ENCODE results near the gene CLIC1.

The CLIC1 gene

DNA sequence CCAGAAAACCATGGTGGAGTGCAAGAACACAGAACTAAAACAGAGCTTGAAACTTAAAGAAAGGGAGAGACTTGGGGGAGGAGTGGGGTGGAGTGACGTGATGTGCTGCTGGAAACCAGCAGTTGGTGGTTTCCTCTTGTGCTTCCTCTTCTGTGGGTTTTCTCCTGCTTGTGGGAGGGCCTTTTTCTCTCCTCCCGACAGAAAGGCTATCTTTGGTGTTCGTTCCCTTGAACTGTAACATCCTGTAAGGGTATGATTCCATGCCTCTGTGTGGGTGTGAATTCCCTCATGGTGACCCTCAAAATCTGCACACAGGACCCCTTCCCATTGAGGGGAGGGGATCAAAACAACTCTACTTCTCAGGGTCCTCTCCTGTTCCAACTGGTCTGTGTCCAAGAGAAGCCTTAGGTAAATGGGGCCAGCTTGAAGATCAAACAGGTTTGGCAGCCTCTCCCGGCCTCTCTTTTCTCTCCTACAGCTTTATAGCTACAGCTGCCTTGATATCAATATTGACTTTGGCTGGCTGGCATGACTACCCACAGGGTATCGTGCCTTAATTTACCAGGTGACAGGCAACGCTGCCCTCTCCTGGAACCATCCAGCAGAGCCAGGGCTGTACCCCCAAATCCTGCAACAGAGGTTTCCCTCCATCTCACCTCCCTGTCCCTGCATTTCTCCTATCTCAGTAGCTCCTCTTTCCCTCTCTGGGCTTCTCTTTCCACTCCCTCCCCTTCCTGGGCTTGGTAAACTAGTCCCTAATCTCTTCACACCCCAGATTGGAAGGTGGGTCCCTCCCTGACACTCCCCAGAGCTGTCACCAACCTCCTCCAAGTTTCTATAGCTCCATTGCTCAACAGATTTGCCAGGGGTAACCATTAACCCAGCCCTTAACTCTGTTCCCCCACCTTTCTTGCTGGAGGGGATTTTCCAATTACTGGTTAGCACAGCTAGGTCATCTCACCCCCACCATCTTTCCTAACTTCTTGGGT lies 2.0 kb upstream of the CLIC1 start:
- peak in 1 of 2 experiments; percentile 36 for DNase-seq (ENCODE audit: low read depth in 2 of 2)

DNA sequence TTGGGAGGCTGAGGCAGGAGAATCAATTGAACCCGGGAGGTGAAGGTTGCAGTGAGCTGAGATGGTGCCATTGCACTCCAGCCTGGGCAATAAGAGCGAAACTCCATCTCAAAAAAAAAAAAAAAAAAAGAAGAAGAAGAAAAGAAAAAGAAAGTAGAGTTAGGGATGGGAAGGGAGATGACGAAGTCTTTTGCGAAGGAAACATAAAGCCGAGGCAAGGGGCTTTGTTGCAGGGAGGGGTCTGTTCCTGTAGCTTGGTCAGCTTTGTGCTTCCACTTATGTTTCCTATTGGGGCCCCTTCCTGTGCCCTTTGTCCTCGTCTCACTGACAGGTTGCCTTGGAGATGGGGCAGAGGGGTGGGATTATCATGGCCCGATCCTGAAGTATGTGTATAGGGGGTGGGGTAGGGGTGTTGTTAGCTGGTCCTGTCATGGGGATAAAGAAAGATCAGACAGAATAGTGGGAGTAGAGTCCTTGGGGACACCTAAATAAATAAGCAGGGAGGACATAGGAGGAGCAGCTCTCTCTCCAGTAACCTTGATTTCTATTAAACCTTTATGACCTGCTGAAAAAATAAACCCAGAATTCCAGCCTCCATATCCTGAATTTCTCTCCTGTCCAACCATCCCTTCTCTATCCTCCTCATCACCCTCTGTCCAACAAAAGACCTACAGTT lies 1.1 kb upstream of the CLIC1 start:
- no peak for DNase-seq (ENCODE audit: low read depth in 2 of 2)

DNA sequence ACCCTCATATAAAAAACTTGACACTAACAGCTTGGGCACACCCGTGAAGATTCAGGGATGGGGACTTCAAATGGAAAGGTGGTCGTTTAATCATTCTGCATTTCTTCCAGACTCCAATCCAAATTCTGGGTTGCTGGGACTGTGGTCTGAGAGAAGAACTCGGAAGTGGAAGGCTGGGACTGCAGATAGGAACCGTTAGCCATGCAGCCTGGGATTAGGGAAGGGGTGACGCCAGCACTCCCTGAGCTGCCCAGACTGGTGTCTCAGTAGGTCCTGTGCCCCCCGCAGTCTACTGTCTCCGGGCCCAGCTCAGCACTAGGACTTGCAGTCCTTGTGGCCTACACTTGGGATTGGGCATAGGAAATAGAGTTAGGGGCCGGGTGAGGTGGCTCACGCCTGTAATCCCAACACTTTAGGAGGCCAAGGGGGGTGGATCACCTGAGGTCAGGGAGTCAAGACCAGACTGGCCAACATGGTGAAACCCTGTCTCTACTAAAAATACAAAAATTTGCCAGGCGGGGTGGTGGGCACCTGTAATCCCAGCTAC lies 511 bp upstream of the CLIC1 start:
- DNase-seq (ENCODE audit: low read depth in 2 of 2) = no peak

DNA sequence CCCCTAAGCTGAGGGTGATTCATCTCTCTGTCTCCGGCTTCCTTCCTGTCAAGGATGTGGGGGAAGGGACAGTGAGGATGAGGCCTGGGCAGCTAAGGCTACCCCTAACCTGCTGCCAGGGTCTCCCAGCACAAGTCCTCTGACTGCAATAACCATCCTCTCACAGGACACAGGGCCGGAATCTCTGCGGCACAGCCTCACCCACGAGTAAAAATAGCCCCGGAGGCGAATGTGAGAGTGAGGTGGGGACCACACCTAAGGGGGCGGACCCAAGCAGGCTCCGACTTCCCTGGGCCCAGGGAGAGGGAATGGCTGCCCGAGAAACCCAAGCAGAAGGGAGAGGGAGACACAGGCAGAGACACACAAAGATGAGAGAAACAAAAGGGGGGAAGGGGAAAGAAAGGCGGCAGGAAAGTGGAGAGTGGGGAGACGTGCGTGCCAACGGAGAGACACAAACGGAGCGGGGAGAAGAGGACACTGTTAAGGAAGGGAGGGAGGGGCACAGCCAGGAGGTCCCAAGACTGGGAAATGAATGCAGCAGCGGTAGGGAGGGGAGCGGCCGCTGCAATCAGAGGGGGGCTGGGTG lies 1.4 kb downstream of the CLIC1 start:
- peak in 1 of 2 experiments; percentile 26 for DNase-seq (ENCODE audit: low read depth in 2 of 2)

DNA sequence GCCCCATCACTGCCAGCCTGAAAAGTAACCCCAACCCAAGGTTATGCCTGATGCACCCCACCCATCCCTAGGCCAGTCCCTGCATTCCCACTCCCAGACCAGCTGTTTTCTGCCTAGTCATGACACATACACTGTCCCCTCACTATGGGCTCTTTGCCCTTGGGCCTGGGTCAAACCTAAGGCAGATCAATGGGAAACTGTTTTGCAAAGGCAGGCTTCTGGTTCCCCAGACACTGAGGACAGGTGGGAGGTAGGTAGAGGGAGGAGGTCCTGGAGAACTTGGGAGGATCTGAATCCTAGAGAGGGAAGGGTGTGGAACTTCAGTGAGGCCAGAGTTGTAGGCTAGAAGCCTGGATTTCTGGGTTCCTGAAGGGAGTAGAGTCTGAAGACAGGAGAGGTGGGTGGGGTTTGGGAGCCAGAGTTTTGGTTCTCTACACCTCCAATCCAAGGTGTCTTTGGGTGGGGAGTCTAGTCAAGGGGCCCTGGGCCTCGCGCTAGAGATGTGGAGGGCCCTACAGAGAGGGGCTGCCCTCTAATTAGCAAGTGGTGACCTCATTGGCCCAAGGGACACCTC lies 2.0 kb downstream of the CLIC1 start:
- no peak for DNase-seq (ENCODE audit: low read depth in 2 of 2)

DNA sequence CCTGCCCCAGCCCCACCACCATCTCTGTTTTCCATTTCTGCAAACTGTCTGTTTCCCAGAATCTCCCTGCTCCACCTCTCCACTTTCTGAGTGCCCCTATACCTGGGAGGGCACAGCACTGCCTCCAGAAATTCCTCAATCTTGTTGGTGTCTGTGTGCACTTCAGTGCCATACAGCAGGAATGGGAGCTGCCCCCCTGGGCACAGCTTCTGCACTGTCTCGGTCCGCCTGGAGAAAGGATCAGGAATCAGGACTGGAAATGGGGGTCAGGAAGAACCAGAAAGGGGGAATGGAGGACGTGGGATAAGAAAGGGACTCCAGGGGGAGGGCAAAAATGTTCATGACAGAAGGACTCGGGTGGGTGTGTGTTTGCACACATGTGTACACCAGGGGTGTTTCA lies 2.6 kb downstream of the CLIC1 start:
- DNase-seq (ENCODE audit: low read depth in 2 of 2) = no peak

DNA sequence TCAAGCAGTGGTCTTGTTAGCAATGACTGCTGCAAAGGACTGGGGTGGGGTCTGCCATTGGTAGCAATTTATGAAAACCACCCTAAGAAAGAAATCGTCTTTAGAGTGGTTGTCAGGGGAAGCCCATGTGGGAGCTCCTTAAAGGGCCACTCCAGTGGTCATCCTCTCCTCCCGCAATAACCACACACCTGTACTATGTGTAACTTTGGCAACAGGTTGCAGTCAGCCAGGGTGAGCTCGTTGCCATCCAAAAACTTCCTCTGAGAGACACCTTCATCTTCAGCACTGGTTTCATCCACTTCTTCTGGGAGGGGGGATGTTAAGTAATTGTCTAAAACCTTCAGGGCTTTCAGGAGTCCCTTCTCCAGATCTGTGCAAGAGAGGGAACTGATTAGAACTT lies 4.3 kb downstream of the CLIC1 start:
- no peak for DNase-seq (ENCODE audit: low read depth in 2 of 2)

DNA sequence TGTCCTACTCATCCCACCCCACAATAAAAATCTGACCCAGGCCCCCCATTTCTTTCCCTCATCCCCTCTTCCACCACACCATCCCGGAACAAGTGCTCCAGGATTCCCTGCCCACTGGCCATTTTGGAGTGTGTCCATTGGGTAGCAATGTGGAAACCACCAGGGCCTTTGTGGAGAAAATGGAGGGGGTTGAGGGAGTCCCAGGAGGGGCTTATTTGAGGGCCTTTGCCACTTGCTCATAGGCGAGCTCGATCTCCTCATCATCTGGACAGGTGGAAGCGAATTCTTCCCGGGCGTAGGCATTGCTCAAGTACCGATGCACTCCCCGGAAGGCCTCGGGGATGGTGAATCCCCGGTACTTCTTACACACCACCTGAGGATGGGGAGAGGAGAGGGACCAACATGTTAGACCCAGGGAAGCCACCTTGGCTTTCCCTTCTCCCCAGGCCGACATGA lies 5.7 kb downstream of the CLIC1 start:
- no peak for DNase-seq (ENCODE audit: low read depth in 2 of 2)

DNA sequence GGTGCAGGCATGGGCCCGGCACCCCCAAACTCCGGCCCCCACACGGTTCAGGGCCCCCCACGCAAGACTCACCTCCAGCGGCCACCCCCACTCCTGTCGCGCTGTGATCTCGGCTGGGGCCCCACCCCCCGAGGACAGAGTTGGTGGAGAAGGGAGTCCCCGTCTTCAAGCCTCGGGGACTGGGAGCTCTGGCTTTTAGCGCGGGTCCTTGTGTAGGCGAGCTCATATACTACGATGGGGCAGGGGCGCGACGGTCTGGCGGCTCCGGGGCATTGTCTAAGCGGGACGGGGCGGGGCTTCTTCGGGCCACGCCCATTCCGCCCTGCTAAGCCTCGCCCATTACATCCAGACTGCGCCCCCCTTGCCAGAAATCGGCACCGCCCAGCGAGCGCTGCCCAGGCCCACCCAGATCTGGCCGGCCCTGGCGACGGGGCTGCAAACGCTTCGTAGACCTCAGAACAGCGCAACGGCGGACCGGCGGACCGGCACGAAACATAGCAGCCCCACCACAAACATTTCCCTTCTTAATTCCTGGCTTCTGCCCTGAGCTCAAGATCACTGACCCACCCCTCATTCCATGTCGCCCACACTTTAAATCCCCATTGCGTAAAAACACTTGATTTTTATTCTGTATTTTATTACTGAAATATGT lies 6.2 kb downstream of the CLIC1 start:
- peak; percentile 75 for DNase-seq (ENCODE audit: low read depth in 2 of 2)

DNA sequence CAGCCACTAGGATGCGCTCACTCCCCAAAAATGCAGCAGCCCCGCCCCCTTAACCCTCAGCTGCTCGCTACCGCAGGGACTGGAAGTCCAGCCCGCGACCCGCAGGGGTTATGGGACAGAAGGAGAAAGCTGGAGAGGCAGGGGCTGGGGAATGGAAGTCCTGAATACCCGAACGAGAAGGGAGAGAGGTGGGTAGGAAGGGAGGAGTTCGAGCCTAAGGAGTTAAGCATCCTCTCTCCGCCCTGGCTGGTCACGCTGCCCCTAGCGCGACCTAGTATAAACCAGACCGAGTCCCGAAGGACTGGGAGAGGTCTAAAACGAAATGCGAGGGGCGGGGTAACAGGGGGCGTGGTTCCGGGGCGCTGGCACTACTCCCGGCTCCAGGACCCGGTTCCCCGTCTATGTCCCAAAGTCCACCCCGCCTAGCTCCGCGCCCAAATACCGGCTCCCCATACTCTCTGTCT lies 6.8 kb downstream of the CLIC1 start:
- peak in 1 of 2 experiments; percentile 29 for DNase-seq (ENCODE audit: low read depth in 2 of 2)

DNA sequence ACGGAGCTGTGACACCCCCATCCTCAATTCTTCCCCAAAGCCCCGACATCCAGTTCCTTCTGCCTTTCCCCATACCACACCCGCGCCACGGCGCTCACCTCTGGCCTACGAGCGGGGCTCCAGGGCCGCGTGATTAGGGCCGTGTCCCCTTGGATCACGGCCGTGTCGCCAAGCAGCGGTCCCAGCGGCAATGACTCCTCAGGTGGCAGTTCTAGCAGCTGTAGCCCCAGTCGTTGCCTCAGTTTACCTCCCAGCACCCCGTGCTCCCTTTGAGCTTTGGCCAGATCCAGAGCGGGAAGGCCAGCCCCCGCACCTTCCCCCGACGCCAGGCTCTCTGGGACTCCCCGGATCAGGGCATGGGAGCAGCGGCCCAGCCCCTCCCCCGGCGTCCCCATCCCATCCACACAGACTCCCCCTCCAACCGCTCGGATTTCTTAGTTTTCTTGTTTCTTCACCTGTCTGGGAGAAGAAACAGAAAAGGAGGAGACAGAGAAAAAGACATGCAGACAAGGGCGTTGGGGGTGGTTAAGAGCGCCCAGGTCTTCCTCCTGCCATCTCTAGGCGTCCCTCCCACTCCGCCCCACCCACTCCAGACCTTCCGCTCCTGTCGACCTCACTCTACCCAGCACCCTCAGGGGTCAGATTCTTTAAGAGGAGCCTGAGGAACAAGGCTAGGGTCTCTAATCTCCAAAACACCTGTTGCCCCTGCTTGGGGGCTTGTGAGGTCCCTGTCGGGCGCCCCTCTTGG lies 7.4 kb downstream of the CLIC1 start, which contains the start of gene DDAH2:
Gene DDAH2 (minus strand): TSS at position 533 of the 748 bp plus-strand sequence. CDS start 138 bp downstream, at position 395.
- DNase-seq (ENCODE audit: low read depth in 2 of 2) = no peak

DNA sequence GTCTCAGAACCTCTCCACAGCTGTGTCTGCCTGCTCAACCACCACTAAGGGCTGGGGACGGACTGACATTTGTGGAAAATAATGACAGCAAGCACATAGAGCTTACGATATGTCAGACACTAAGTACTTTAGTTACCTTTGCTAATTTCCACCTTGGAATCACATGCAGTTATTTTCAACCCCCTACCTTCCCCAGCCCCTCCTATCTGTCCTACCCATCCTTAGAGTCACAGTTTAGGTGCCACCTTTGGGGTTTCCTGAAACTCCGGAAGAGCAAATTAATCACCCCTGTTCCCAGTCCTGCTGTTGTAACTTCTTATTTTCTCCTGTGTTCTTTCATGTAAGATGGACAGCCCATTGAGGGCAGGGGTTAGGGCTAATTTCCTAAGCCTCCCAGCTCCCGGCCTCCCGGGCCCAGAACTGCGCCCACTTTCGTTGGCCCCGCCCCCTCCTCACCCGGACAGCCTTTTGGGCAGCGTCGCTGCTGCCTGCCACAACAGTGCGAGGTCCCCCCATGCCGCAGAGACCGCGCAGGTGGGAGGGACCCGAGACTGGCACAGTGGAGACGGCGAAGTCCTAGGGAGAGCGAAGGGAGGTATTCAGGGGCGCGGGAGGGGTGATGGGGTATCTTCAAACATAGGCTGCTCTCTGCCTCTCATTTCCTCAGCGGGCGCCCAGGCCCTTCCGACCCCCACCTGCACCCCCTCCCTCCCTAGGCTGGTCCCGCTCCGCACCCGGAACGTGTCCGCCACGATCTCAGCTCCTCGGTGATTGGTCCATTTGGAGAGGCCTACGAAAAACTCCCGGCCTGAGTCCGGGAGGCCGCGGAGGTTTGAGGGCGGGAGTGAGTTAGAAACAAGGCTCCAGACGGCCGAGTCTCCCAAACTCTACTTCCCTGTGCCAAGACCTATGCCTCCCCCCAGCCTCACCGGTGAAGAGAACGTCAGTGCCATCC lies 8.3 kb downstream of the CLIC1 start:
- DNase-seq (ENCODE audit: low read depth in 2 of 2) = no peak

DNA sequence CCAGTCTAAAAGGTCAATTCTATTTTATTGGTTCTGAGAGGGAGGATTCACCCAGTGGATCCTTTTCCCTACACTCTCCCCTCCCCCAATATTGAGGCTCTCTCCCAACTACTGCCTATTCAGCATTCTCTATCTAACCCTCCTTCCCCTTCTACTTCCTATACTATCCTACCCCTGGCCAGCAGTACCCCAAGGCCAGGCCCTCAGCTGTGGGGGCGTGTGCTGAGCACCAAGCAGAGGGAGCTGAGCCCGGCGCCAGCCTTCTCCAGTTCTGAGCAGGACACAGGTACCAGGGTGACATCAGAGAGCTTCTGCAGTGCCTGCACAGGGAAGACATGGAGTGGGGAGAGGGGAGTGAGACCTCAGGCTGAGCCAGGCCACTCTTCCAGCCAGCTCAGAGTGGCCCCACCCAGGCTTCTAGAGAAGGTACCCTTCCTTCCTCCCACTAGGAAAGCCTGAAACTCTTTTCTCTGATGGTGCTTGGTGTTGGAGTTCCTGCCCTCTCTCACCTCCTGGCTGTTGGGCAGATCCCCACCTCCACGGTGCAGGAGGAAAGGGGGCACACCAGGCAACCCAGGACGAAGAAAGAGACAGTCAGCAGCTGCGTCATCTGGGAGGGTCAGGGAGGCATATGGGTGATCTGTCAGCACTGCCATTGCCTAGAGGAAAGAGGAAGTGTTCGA lies 9.2 kb downstream of the CLIC1 start:
- no peak for DNase-seq (ENCODE audit: low read depth in 2 of 2)

DNA sequence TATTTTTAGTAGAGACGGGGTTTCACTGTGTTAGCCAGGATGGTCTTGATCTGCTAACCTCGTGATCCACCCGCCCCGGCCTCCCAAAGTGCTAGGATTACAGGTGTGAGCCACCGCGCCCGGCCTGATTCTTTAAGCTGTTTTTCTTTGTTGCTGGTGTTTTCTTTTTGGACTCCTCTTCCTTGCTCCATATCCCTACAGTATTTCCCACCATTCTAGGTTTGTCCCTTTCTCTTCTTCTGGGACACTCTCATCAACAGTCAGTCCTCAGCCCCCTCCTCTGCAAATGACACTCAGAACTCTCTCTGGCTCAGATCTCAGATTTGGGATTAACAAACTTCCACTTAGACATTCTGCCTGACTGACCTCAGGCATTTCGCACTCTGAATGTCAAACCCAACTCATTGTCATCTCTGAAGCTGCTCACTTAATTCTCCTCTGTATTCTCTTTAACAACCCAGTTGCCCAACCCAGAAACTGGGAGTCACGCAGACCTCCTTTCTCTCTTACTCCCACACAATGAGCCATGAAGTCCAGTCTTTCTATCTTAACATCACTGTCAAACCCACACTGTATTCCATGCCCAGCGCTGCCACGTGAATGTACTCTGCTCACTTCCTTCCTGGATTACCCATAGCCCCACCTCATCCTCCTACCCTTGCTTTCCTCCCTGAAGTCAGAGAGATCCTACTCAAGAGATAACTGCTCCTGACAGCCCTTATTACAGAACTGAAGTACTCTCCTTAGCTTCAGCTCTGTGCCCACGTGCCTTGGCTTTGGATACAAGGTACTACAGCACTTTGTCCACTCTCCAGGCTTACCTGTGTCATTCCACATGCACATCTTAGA lies 10.6 kb downstream of the CLIC1 start:
- DNase-seq (ENCODE audit: low read depth in 2 of 2) = no peak

DNA sequence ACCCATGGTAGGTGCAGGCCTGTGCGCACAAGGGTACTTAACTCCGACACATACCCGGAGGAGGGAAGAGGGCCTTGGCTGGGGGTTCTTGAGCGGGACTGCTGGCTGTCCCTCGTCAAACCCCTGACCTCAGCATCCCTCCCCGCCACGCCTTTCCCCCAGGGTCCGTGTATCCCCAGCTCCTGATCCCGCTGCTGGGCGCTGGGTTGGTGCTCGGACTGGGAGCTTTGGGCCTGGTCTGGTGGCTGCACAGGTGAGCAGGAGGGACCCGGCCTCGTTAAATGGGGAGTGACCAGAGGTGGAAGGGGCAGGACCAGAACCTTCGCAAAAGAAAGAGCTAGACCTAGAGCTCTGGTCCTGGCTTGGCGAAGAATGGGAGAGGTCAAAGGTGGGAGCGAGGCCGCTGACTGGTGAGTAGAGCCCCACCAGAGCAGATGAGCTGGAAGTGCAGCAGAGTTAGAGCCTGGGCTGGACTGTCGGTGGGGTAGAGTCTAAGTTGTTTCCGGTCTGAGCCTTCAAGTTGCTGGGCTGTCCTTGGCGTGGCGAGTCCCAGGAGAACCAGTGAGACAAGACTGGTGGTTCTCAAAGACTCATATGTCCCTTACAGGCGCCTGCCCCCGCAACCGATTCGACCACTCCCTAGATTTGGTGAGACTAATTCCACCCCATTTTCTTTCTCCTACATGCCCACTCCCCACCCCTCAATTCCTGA lies 12.2 kb downstream of the CLIC1 start:
- DNase-seq (ENCODE audit: low read depth in 2 of 2) = no peak

DNA sequence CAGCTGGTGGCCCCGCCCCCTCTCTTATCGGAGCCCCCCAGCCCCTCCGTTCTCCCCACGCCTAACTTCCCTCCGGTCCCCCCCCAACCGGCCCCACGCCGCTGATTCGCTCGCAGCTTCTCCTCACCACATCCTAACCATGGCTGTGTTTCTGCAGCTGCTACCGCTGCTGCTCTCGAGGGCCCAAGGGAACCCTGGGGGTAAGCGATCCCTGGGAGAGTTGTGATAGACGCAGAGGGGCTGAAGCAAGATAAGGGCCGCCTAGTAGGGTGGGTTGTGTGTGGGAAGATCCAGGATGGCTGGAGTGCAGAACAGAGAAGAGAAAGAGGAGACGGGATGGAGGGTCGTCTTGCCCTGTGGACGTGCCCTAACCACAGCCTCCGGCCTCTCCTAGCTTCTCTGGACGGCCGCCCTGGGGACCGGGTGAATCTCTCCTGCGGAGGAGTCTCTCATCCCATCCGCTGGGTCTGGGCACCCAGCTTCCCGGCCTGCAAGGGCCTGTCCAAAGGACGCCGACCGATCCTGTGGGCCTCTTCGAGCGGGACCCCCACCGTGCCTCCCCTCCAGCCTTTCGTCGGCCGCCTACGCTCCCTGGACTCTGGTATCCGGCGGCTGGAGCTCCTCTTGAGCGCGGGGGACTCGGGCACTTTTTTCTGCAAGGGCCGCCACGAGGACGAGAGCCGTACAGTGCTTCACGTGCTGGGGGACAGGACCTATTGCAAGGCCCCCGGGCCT lies 12.9 kb downstream of the CLIC1 start, which contains the start of gene MPIG6B:
Gene MPIG6B (plus strand): TSS at position 129 of the 735 bp plus-strand sequence. CDS start 11 bp downstream, at position 140.
- DNase-seq (ENCODE audit: low read depth in 2 of 2) = no peak

Data from fibroblast of skin of left biceps (primary cell).